Measurements from ENCODE around the gene PAX2. TPM values are rescaled to one million over a fixed set of nuclear protein-coding genes. Genes with fewer than 3 reads are reported as not detected.

Gene PAX2
- total RNA-seq, 1 donor from 2014 or later: 5.1 TPM

- H3K27me3 ChIP-seq (ENCODE audit: control insufficient read depth, insufficient read depth, low read length): no peaks in the 10 kb centered on the region
- no peak for DNase-seq (ENCODE audit: low read depth)
- no peaks in the 10 kb centered on the region for H3K36me3 ChIP-seq (ENCODE audit: control insufficient read depth, insufficient read depth, low read length)
- no peak for TF ChIP-seq CTCF (IDR thresholded peaks at IDR 0.05; ENCODE audit: insufficient read depth, low read length, poor library complexity, severe bottlenecking)
- peak overlapping the region; percentile 72 for H3K4me3 ChIP-seq (ENCODE audit: low read depth, low read length)
These were observed 9.8 kb upstream of the PAX2 start for GRCh38 chr10:100735337-100736143.

GRCh38 chr10:100736144-100736808 is 9.1 kb upstream of the PAX2 start:
- no peaks in the 10 kb centered on the region for H3K36me3 ChIP-seq (ENCODE audit: control insufficient read depth, insufficient read depth, low read length)
- DNase-seq (ENCODE audit: low read depth): no peak
- peak overlapping the region; percentile 72 for H3K4me3 ChIP-seq (ENCODE audit: low read depth, low read length)
- no peak for TF ChIP-seq CTCF (IDR thresholded peaks at IDR 0.05; ENCODE audit: insufficient read depth, low read length, poor library complexity, severe bottlenecking)
- H3K27me3 ChIP-seq (ENCODE audit: control insufficient read depth, insufficient read depth, low read length): no peaks in the 10 kb centered on the region

GRCh38 chr10:100736809-100737354 is 8.5 kb upstream of the PAX2 start:
- DNase-seq (ENCODE audit: low read depth): no peak
- Histone ChIP-seq H3K27me3 (ENCODE audit: control insufficient read depth, insufficient read depth, low read length) (no peaks in the 10 kb centered on the region), H3K4me3 (ENCODE audit: low read depth, low read length) (peak overlapping the region; percentile 72), H3K36me3 (ENCODE audit: control insufficient read depth, insufficient read depth, low read length) (no peaks in the 10 kb centered on the region)
- TF ChIP-seq CTCF (IDR thresholded peaks at IDR 0.05; ENCODE audit: insufficient read depth, low read length, poor library complexity, severe bottlenecking): no peak

- H3K36me3 ChIP-seq (ENCODE audit: control insufficient read depth, insufficient read depth, low read length): no peaks in the 10 kb centered on the region
- H3K4me3 ChIP-seq (ENCODE audit: low read depth, low read length): peak overlapping the region; percentile 72
- H3K27me3 ChIP-seq (ENCODE audit: control insufficient read depth, insufficient read depth, low read length): no peaks in the 10 kb centered on the region
- DNase-seq (ENCODE audit: low read depth): no peak
- TF ChIP-seq CTCF (IDR thresholded peaks at IDR 0.05; ENCODE audit: insufficient read depth, low read length, poor library complexity, severe bottlenecking): no peak
These were observed 7.9 kb upstream of the PAX2 start for GRCh38 chr10:100737355-100738054.

- Histone ChIP-seq H3K36me3 (ENCODE audit: control insufficient read depth, insufficient read depth, low read length) (no peaks in the 10 kb centered on the region), H3K27me3 (ENCODE audit: control insufficient read depth, insufficient read depth, low read length) (no peaks in the 10 kb centered on the region), H3K4me3 (ENCODE audit: low read depth, low read length) (peak overlapping the region; percentile 72)
- no peak for TF ChIP-seq CTCF (IDR thresholded peaks at IDR 0.05; ENCODE audit: insufficient read depth, low read length, poor library complexity, severe bottlenecking)
- DNase-seq (ENCODE audit: low read depth): no peak
These were observed 7.1 kb upstream of the PAX2 start for GRCh38 chr10:100738055-100738827.

Measured in kidney epithelial cell (primary cell).